ENCODE measurements around the gene CGB8. TPM values are rescaled to one million over a fixed set of nuclear protein-coding genes. Genes with fewer than 3 reads are reported as not detected.

CGB8 gene
- total RNA-seq, 2 donors from 2014 or later, result not detected

GRCh38 chr19:49092686-49093085 is 43.8 kb upstream of the CGB8 start:
- peaks cover 75% of the 10 kb centered on the region for H3K36me3 Mint-ChIP-seq (ENCODE audit: low read depth)

GRCh38 chr19:49091391-49092038 is 42.6 kb upstream of the CGB8 start:
- H3K4me1 Mint-ChIP-seq, result peaks cover 3% of the 10 kb centered on the region
- no peaks in the 10 kb centered on the region for H3K4me1 ChIP-seq (ENCODE audit: control insufficient read depth, insufficient read depth, low read length)
- no peak overlapping the region for H3K4me3 ChIP-seq (ENCODE audit: low read length)
- DNase-seq, result no peak
- no peaks in the 10 kb centered on the region for H3K9me3 Mint-ChIP-seq
- no peak overlapping the region for H3K4me3 Mint-ChIP-seq
- no peak for TF ChIP-seq CTCF (conservative IDR thresholded peaks at IDR 0.05)
- H3K27me3 ChIP-seq (ENCODE audit: control insufficient read depth, insufficient read depth, low read length, poor library complexity, severe bottlenecking), result no peaks in the 10 kb centered on the region
- H3K27me3 Mint-ChIP-seq (ENCODE audit: insufficient read depth), result no peaks in the 10 kb centered on the region
- H3K36me3 Mint-ChIP-seq (ENCODE audit: low read depth), result peaks cover 77% of the 10 kb centered on the region
- H3K36me3 ChIP-seq (ENCODE audit: control insufficient read depth, insufficient read depth, low read length), result peaks cover 90% of the 10 kb centered on the region
- H3K9ac ChIP-seq (ENCODE audit: extremely low read depth, low read length, poor library complexity, severe bottlenecking), result no peak overlapping the region
- no peak overlapping the region for H3K27ac Mint-ChIP-seq
- no peaks in the 10 kb centered on the region for H3K9me3 ChIP-seq (ENCODE audit: control insufficient read depth, low read length)
- H3K27ac ChIP-seq (ENCODE audit: low read depth, low read length), result no peak overlapping the region
- WGBS, 2 experiments (ENCODE audit: insufficient coverage in 1 of 2, insufficient read length in 1 of 2), result 95 to 96% methylated on average over 14 to 17 of the region's 17 CpGs

More at GRCh38 chr19:49092686-49093085, 43.8 kb upstream of the CGB8 start:
- no peak overlapping the region for H3K4me3 ChIP-seq (ENCODE audit: low read length)
- WGBS, 2 experiments (ENCODE audit: insufficient coverage in 1 of 2, insufficient read length in 1 of 2), result 95 to 98% methylated on average over 5 to 6 of the region's 6 CpGs
- no peaks in the 10 kb centered on the region for H3K9me3 ChIP-seq (ENCODE audit: control insufficient read depth, low read length)
- H3K9ac ChIP-seq (ENCODE audit: extremely low read depth, low read length, poor library complexity, severe bottlenecking), result no peak overlapping the region
- TF ChIP-seq CTCF (conservative IDR thresholded peaks at IDR 0.05), result no peak
- DNase-seq, result no peak
- H3K36me3 ChIP-seq (ENCODE audit: control insufficient read depth, insufficient read depth, low read length), result peaks cover 90% of the 10 kb centered on the region
- H3K27me3 ChIP-seq (ENCODE audit: control insufficient read depth, insufficient read depth, low read length, poor library complexity, severe bottlenecking), result no peaks in the 10 kb centered on the region
- Mint-ChIP-seq H3K4me3 (no peak overlapping the region), H3K9me3 (no peaks in the 10 kb centered on the region), H3K27me3 (ENCODE audit: insufficient read depth) (no peaks in the 10 kb centered on the region), H3K27ac (no peak overlapping the region), H3K4me1 (peaks cover 1% of the 10 kb centered on the region)
- H3K4me1 ChIP-seq (ENCODE audit: control insufficient read depth, insufficient read depth, low read length), result peaks cover 4% of the 10 kb centered on the region
- no peak overlapping the region for H3K27ac ChIP-seq (ENCODE audit: low read depth, low read length)

- H3K4me3 Mint-ChIP-seq, result peak overlapping the region; percentile 95
These were observed 37.4 kb upstream of the CGB8 start for GRCh38 chr19:49086296-49086695.

More at GRCh38 chr19:49086296-49086695, 37.4 kb upstream of the CGB8 start:
- Mint-ChIP-seq H3K27ac (peak overlapping the region; percentile 95), H3K36me3 (ENCODE audit: low read depth) (peaks cover 41% of the 10 kb centered on the region), H3K9me3 (peaks cover 4% of the 10 kb centered on the region), H3K27me3 (ENCODE audit: insufficient read depth) (peaks cover 13% of the 10 kb centered on the region), H3K4me1 (peaks cover 10% of the 10 kb centered on the region)
- peaks cover 45% of the 10 kb centered on the region for H3K36me3 ChIP-seq (ENCODE audit: control insufficient read depth, insufficient read depth, low read length)
- H3K4me3 ChIP-seq (ENCODE audit: low read length), result peak overlapping the region; percentile 97
- no peaks in the 10 kb centered on the region for H3K9me3 ChIP-seq (ENCODE audit: control insufficient read depth, low read length)
- DNase-seq, result no peak
- peak overlapping the region; percentile 90 for H3K9ac ChIP-seq (ENCODE audit: extremely low read depth, low read length, poor library complexity, severe bottlenecking)
- H3K27ac ChIP-seq (ENCODE audit: low read depth, low read length), result no peak overlapping the region
- H3K27me3 ChIP-seq (ENCODE audit: control insufficient read depth, insufficient read depth, low read length, poor library complexity, severe bottlenecking), result no peaks in the 10 kb centered on the region
- H3K4me1 ChIP-seq (ENCODE audit: control insufficient read depth, insufficient read depth, low read length), result no peaks in the 10 kb centered on the region
- TF ChIP-seq CTCF (conservative IDR thresholded peaks at IDR 0.05), result no peak
- 69 to 74% methylated on average over 10 to 11 of the region's 11 CpGs for WGBS, 2 experiments (ENCODE audit: insufficient coverage in 1 of 2, insufficient read length in 1 of 2)
